AG09309 (cell line): ENCODE results near the gene PLAC1.

Experiments used
- DNase-seq: peaks from one replicate; pipeline ENCODE4 v3.0.0-alpha.2; 2010; ENCODE audit warnings: low read depth
- H3K4me3 ChIP-seq: 2 replicates; pipeline ENCODE4 v1.5.1; 2011; ENCODE audit warnings: mild to moderate bottlenecking, low read depth, low read length, moderate library complexity; ENCODE audit not compliant: control insufficient read depth
- CTCF ChIP-seq: IDR thresholded peaks from 2 replicates; pipeline ENCODE4 v1.5.1; 2011; ENCODE audit warnings: mild to moderate bottlenecking, low read depth, low read length, inconsistent platforms; ENCODE audit not compliant: insufficient read depth, control insufficient read depth; ENCODE audit errors: missing control alignments

PLAC1 gene

GRCh38 chrX:134692233-134692632 lies 34.0 kb upstream of the PLAC1 start:
- no peak overlapping the region for H3K4me3 ChIP-seq
- no peak for TF ChIP-seq CTCF
- DNase-seq, result no peak

GRCh38 chrX:134691453-134691852 lies 33.2 kb upstream of the PLAC1 start:
- DNase-seq, result no peak
- TF ChIP-seq CTCF, result no peak
- H3K4me3 ChIP-seq, result no peak overlapping the region

GRCh38 chrX:134688839-134689238 lies 30.6 kb upstream of the PLAC1 start:
- TF ChIP-seq CTCF, result no peak
- no peak for DNase-seq
- H3K4me3 ChIP-seq, result no peak overlapping the region

- TF ChIP-seq CTCF, result no peak
- no peak for DNase-seq
- H3K4me3 ChIP-seq, result no peak overlapping the region
These were observed 30.0 kb upstream of the PLAC1 start for GRCh38 chrX:134688031-134688823.

- no peak overlapping the region for H3K4me3 ChIP-seq
- DNase-seq, result no peak
- TF ChIP-seq CTCF, result no peak
These were observed 27.4 kb upstream of the PLAC1 start for GRCh38 chrX:134685668-134686067.

GRCh38 chrX:134684956-134685355 lies 26.7 kb upstream of the PLAC1 start:
- no peak for TF ChIP-seq CTCF
- no peak for DNase-seq
- no peak overlapping the region for H3K4me3 ChIP-seq

- no peak overlapping the region for H3K4me3 ChIP-seq
- no peak for TF ChIP-seq CTCF
- no peak for DNase-seq
These were observed 25.2 kb upstream of the PLAC1 start for GRCh38 chrX:134683351-134684005.
